Fibroblast of lung (primary cell): ENCODE data around the gene TMEM116. TPM values are rescaled to one million over a fixed set of nuclear protein-coding genes. Genes with fewer than 3 reads are reported as not detected.

Experiments used
- DNase-seq, 2 donors: peaks; one replicate each; pipeline versions ENCODE4 v3.0.0 to v3.0.0-alpha.2; 2010; ENCODE audit warnings: low read depth in 2 of 2
- H2AFZ ChIP-seq: 2 replicates; pipeline ENCODE4 v1.5.1; 2012; ENCODE audit warnings: low read length, control low read depth, inconsistent platforms
- H3K27ac ChIP-seq: 2 replicates; pipeline ENCODE4 v1.5.1; 2011; ENCODE audit warnings: low read length, control low read depth; ENCODE audit not compliant: insufficient read depth
- H3K27me3 ChIP-seq: 2 replicates; pipeline ENCODE4 v1.5.1; 2011; ENCODE audit warnings: mild to moderate bottlenecking, low read length; ENCODE audit not compliant: control insufficient read depth, insufficient read depth
- H3K36me3 ChIP-seq: 2 replicates; pipeline ENCODE4 v1.5.1; 2011; ENCODE audit warnings: low read length; ENCODE audit not compliant: control insufficient read depth, insufficient read depth
- H3K4me1 ChIP-seq: 2 replicates; pipeline ENCODE4 v1.5.1; 2011; ENCODE audit warnings: low read length; ENCODE audit not compliant: control insufficient read depth, insufficient read depth; ENCODE audit errors: extremely low read depth
- H3K4me2 ChIP-seq: 2 replicates; pipeline ENCODE4 v1.5.1; 2011; ENCODE audit warnings: low read length, control low read depth; ENCODE audit not compliant: insufficient read depth; ENCODE audit errors: extremely low read depth
- H3K4me3 ChIP-seq, 4 experiments: fragments of 200-600 bp in 1 of 4; sonication (generic) in 1 of 4; replicated peaks in 1 of 4; 2 replicates each; pipeline ENCODE4 v1.5.1; 2011 to 2016; ENCODE audit warnings: low read length in 4 of 4, low read depth in 3 of 4, mild to moderate bottlenecking in 3 of 4, control low read depth in 2 of 4, inconsistent platforms in 1 of 4, mixed read lengths in 1 of 4; ENCODE audit not compliant: insufficient read depth in 1 of 4; ENCODE audit errors: control extremely low read depth in 1 of 4
- H3K79me2 ChIP-seq: 2 replicates; pipeline ENCODE4 v1.5.1; 2012; ENCODE audit warnings: mild to moderate bottlenecking, low read length, inconsistent platforms; ENCODE audit not compliant: control insufficient read depth, insufficient read depth
- H3K9ac ChIP-seq: 2 replicates; pipeline ENCODE4 v1.5.1; 2011; ENCODE audit warnings: mild to moderate bottlenecking, low read length, control low read depth; ENCODE audit not compliant: insufficient read depth
- H3K9me3 ChIP-seq: 2 replicates; pipeline ENCODE4 v1.5.1; 2012; ENCODE audit warnings: low read depth, low read length; ENCODE audit not compliant: control insufficient read depth, insufficient read depth
- H4K20me1 ChIP-seq: 2 replicates; pipeline ENCODE4 v1.5.1; 2011; ENCODE audit warnings: low read length; ENCODE audit not compliant: control insufficient read depth, insufficient read depth; ENCODE audit errors: extremely low read depth
- EZH2 ChIP-seq: IDR thresholded peaks from 2 replicates; pipeline ENCODE4 v1.5.1; 2012; ENCODE audit warnings: low read length, control low read depth, mild to moderate bottlenecking; ENCODE audit errors: missing control alignments
- polyA plus RNA-seq, 2 donors: library from polyadenylated mRNA; depleted of rRNA in 1 of 2; stranded (reverse) in 1 of 2; unstranded in 1 of 2; fragments of >200 nt; gene quantifications; 2 replicates each; pipeline ENCODE4 v1.2.1, GENCODE V29; 2011 to 2012; ENCODE audit warnings: missing spikeins in 1 of 2
- total RNA-seq: library from RNA; depleted of rRNA; stranded (reverse); fragments of >200 nt; gene quantifications from 2 replicates; pipeline ENCODE4 v1.2.1, GENCODE V29; 2014
- TF ChIP-seq, protein P1 (sequence below), 2 donors: IDR thresholded peaks in 1 of 2; conservative IDR thresholded peaks in 1 of 2; 1 replicate in 1 of 2; 2 replicates in 1 of 2; pipeline ENCODE4 v1.5.1; 2011 to 2012; ENCODE audit warnings: low read length in 2 of 2, control low read depth in 1 of 2, inconsistent platforms in 1 of 2, low read depth in 1 of 2, mild to moderate bottlenecking in 1 of 2

TMEM116 gene
- total and polyA plus RNA-seq, 2 donors (not counting 1 experiment from before 2014, with no cell fraction given), result 7.8 to 21.8 TPM

DNA sequence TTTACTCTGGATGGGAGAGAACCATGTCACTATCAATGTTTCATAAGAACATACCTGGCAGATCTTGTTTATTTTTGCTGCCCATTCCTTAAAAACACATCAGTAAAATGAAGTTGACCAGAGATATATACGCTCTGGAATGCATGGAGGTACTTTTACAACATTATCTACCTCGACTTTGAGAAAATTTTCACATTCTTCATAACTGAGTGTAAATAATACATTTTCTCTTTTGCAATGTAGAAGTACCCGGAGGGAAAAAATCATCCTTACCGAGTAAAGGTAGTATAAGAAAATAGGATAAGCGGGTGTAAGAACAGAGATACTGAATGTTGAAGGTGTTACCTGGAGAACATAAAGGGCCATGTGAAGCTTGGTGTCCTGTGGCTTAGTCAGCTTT lies 80.7 kb downstream of the TMEM116 start:
- no peak for TF ChIP-seq EZH2
- TF ChIP-seq, protein P1, sequence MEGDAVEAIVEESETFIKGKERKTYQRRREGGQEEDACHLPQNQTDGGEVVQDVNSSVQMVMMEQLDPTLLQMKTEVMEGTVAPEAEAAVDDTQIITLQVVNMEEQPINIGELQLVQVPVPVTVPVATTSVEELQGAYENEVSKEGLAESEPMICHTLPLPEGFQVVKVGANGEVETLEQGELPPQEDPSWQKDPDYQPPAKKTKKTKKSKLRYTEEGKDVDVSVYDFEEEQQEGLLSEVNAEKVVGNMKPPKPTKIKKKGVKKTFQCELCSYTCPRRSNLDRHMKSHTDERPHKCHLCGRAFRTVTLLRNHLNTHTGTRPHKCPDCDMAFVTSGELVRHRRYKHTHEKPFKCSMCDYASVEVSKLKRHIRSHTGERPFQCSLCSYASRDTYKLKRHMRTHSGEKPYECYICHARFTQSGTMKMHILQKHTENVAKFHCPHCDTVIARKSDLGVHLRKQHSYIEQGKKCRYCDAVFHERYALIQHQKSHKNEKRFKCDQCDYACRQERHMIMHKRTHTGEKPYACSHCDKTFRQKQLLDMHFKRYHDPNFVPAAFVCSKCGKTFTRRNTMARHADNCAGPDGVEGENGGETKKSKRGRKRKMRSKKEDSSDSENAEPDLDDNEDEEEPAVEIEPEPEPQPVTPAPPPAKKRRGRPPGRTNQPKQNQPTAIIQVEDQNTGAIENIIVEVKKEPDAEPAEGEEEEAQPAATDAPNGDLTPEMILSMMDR (conservative IDR thresholded peaks at IDR 0.05 in 1 of 2, IDR thresholded peaks at IDR 0.05 in 1 of 2; ENCODE audit: low read depth in 1 of 2, low read length in 2 of 2), result no peak
- no peaks in the 10 kb centered on the region for H3K9me3 ChIP-seq
- DNase-seq, result no peak
- no peak overlapping the region for H2AFZ ChIP-seq
- no peaks in the 10 kb centered on the region for H3K36me3 ChIP-seq
- H3K79me2 ChIP-seq, result no peaks in the 10 kb centered on the region
- no peaks in the 10 kb centered on the region for H4K20me1 ChIP-seq
- no peak overlapping the region for H3K27ac ChIP-seq
- no peak overlapping the region for H3K4me3 ChIP-seq
- H3K27me3 ChIP-seq, result no peaks in the 10 kb centered on the region
- H3K4me2 ChIP-seq, result no peak overlapping the region
- H3K4me1 ChIP-seq, result no peaks in the 10 kb centered on the region
- H3K9ac ChIP-seq, result no peak overlapping the region

DNA sequence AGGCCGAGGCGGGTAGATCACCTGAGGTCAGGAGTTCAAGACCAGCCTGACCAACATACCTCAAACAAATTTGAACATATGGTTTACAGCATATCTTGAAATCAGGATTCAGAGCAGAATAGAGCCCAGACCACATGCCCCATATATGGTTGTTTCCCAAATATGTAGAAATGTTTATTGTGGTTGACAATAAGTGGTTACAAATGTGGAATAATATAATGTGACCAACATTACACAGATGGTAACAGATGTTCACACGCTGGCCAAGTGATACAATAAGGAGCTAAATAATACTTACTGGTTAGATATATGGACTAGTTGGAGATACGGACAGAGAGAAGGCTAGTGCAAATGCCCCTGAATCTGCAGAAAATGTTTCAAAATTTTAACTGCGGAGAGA lies 85.6 kb downstream of the TMEM116 start:
- no peak for DNase-seq
- H3K36me3 ChIP-seq, result no peaks in the 10 kb centered on the region
- H2AFZ ChIP-seq, result no peak overlapping the region
- no peaks in the 10 kb centered on the region for H3K4me1 ChIP-seq
- H3K9ac ChIP-seq, result no peak overlapping the region
- no peaks in the 10 kb centered on the region for H4K20me1 ChIP-seq
- H3K4me3 ChIP-seq, result no peak overlapping the region
- H3K27ac ChIP-seq, result no peak overlapping the region
- H3K9me3 ChIP-seq, result no peaks in the 10 kb centered on the region
- H3K4me2 ChIP-seq, result no peak overlapping the region
- H3K79me2 ChIP-seq, result no peaks in the 10 kb centered on the region
- TF ChIP-seq, protein P1 (conservative IDR thresholded peaks at IDR 0.05 in 1 of 2, IDR thresholded peaks at IDR 0.05 in 1 of 2; ENCODE audit: low read depth in 1 of 2, low read length in 2 of 2), result no peak
- no peak for TF ChIP-seq EZH2
- H3K27me3 ChIP-seq, result no peaks in the 10 kb centered on the region

DNA sequence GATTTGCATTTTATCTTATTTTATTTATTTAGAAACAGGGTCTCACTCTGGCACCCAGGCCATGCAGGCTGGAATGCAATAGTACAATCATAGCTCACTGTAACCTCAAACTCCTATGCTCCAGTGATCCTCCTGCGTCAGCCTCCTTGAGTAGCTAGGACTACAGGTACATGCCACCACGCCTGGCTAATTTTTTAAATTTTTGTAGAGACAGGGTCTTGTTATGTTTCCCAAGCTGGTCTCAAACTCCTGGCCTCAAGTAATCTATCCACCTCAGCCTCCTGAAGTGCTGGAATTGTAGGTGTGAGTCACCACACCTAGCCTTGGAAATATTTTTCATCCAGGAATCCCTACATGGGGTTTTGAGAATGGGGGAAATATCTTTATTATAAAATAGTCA lies 86.3 kb downstream of the TMEM116 start:
- no peak for DNase-seq
- Histone ChIP-seq H3K4me3 (no peak overlapping the region), H3K9me3 (no peaks in the 10 kb centered on the region), H3K4me2 (no peak overlapping the region), H3K27me3 (no peaks in the 10 kb centered on the region), H3K27ac (no peak overlapping the region), H3K79me2 (no peaks in the 10 kb centered on the region), H3K4me1 (no peaks in the 10 kb centered on the region), H3K9ac (no peak overlapping the region), H4K20me1 (no peaks in the 10 kb centered on the region), H2AFZ (no peak overlapping the region), H3K36me3 (no peaks in the 10 kb centered on the region)
- TF ChIP-seq EZH2, result no peak
- TF ChIP-seq, protein P1 (conservative IDR thresholded peaks at IDR 0.05 in 1 of 2, IDR thresholded peaks at IDR 0.05 in 1 of 2; ENCODE audit: low read depth in 1 of 2, low read length in 2 of 2), result no peak
